ENCODE results near the gene SHKBP1.
"Not testable (repeated sequence)": the region's sequence is repeated elsewhere in the genome, so short reads cannot be mapped to it uniquely, and the experiment has no call there.

The SHKBP1 gene

GRCh38 chr19:40576585-40577451, at the start of gene SHKBP1:
Gene SHKBP1 (plus strand): TSS chr19:40576873. CDS start chr19:40576900, 27 bp downstream.
- peak; percentile 85 for DNase-seq

- no peak for DNase-seq
Observed at GRCh38 chr19:40528078-40528477, 48.6 kb upstream of the SHKBP1 start.

DNA sequence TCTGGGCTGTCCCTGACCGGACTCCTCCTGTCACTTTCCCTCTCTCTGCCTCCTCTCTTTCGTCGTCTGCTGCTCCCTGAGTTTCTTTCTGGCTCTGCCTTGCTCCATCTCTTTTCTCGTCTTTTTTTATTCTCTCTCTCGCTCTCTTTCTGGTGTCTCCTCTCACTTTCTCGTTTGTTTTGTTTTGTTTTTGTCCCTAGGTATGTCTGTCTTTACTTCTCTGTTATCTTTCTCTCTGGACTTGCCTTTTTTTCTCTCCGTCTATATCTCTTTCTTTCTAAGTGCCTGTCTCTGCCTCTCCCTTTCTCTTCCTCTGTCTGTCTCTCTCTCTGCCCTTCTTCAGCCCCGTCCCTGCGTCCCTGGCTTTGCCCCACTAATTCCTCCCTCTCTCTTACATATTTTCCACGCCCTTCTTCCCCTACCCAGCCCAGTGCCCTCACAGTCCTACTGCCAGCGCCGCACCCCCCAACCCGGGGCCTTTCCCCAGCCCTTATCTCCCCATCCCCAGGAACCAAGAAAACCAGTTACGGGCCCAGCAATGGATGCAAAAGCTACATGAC, 48.1 kb upstream of the SHKBP1 start:
- DNase-seq: no peak

DNA sequence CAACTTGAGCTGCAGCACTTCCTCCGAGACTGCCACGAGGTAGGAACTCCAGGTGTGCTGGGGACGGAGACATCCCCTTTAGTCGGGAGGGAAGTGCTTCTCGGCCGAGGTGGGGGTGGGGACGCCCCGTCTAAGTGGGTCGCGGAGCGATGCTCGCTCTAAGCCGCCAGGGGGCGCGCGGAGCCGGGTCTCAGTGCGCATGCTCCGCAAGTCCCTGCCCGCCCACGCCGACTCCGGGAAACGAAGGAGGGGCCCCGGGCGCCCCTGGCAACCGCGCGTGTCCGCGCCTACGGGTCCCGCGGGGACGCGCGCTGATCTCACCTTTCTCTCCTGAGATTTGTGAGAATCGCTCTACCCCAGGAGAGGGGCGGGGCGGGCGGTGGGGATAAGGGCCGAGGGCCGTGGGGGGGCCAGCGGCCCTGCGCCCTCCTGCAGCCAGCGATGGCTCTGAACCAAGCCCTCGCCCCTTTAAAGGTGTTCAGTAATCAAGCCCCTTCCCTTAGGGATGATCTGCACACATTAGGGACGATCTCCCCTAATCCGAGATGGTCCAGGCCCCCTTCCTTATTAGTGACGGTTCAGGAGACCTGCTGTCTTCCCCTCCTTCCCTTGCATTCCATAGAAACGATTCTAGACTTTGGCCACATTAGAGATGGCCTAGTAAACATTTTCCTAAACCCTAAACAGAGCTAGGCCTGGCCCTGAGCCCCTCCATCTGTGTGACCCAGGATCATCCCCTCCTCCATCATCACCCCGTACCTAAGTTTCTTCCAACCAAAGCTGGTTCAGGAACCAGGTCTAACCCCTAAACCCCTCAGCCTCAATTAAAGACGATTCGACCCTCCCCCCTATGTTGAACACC, 47.3 kb upstream of the SHKBP1 start:
- peak; percentile 78 for DNase-seq

GRCh38 chr19:40530091-40530901, 46.4 kb upstream of the SHKBP1 start:
- DNase-seq: no peak

DNA sequence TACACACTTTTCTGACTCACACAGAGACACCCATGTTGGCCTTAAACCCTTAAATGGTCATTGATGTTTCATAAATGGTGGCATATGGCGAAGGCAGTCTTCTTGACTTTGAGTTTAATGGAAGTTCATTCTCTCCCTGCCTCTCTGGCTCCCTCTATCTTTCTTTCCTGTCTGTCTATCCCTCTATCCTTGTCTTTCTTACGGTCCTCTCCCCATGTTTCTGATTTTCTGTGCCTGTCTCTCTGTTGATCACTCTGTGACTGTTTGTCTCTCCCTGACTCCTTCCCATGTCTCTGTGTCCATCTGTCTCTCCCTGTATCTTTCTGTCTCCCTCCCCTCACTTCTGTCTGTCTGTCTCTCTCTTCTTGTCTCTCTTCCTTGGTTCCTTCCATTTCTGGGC, 43.2 kb upstream of the SHKBP1 start:
- DNase-seq: no peak

- DNase-seq: no peak
Observed at GRCh38 chr19:40534148-40534547, 42.5 kb upstream of the SHKBP1 start.

- DNase-seq: no peak
Observed at GRCh38 chr19:40539070-40539469, 37.6 kb upstream of the SHKBP1 start.

DNA sequence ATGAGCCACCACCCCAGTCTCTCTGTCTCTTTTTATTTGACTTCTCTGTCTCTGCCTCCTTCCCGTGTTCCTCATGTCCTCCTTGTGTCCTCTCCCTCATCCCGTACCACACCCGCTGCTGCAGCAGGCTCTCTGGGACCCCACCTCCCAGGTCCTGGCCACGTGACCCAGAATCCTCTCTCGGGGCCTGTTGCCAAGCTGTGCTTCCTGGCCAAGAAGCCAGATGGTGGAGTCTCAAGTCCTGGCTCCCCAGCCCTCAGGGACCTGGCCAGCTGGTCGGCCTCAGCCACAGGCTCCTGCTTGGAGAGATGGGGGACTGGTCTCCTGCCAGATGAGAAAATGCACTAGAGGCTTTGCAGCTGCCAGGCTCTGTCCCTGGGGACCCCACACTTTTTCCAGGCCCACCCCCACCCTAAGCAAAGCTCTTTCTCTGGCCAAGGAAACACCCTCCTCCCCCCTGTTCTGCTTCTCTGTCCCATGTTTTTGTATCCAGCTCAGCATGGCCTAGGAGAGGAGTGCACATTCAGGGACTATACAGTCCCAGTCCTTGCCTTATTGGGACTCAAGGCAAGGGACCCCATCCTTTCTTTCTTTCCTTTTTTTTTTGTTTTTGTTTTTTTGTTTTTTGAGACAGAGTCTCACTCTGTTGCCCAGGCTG, 34.3 kb upstream of the SHKBP1 start:
- DNase-seq: peak; percentile 99

- DNase-seq: no peak
Observed at GRCh38 chr19:40543029-40543597, 33.6 kb upstream of the SHKBP1 start.

GRCh38 chr19:40546153-40546841, 30.4 kb upstream of the SHKBP1 start:
- not testable (repeated sequence) for DNase-seq

- not testable (repeated sequence) for DNase-seq
Observed at GRCh38 chr19:40547190-40547589, 29.5 kb upstream of the SHKBP1 start.

- DNase-seq: peak; percentile 34
Observed at GRCh38 chr19:40547836-40548235, 28.8 kb upstream of the SHKBP1 start.

DNA sequence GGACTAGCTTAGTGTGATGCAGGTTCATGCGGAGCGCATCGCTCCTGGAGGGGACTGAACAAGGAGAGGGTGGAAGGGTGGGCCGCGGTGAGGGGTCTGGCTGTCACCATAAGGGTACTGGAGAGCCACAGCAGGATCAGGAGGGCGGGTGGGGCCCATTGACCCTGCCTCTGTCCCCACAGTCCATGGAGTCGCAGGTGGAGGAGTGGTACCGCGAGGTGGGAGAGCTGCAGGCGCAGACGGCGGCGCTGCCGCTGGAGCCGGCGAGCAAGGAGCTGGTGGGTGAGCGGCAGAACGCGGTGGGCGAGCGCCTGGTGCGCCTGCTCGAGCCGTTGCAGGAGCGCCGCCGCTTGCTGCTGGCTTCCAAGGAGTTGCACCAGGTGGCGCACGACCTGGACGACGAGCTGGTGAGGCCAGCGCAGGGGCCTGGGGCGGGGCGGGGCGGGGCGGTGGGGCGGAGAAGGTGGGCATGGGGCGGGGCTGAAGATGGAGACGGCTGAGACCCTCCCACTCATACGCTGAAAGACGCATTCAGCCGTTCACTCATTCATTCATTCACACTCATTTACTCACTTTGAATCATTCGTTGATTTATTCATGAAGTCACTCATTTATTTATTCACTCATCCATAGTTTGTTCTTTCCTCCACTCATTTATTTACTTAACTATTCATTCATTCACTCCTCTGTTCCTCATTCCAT, 27.5 kb upstream of the SHKBP1 start:
- no peak for DNase-seq

- DNase-seq: no peak
Observed at GRCh38 chr19:40550951-40551350, 25.7 kb upstream of the SHKBP1 start.

DNA sequence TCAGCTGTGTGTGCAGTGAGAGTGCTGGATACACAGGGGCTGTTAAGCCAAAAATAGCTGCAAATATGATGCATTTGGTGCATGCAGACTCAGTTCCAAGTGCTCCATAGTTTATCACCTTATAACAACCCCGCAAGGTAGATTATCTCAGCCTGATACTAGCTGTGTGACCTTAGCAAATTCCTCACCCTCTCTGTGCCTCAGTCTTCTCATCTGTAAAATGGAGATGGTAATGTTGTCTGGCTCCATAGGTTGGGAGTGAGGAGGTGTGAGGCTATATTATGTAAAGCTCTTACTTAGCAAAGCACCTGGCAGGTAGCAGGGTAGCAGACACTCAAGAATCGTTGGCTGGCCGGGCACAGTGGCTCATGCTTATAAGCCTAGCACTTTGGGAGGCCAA, 23.8 kb upstream of the SHKBP1 start:
- DNase-seq: no peak

DNA sequence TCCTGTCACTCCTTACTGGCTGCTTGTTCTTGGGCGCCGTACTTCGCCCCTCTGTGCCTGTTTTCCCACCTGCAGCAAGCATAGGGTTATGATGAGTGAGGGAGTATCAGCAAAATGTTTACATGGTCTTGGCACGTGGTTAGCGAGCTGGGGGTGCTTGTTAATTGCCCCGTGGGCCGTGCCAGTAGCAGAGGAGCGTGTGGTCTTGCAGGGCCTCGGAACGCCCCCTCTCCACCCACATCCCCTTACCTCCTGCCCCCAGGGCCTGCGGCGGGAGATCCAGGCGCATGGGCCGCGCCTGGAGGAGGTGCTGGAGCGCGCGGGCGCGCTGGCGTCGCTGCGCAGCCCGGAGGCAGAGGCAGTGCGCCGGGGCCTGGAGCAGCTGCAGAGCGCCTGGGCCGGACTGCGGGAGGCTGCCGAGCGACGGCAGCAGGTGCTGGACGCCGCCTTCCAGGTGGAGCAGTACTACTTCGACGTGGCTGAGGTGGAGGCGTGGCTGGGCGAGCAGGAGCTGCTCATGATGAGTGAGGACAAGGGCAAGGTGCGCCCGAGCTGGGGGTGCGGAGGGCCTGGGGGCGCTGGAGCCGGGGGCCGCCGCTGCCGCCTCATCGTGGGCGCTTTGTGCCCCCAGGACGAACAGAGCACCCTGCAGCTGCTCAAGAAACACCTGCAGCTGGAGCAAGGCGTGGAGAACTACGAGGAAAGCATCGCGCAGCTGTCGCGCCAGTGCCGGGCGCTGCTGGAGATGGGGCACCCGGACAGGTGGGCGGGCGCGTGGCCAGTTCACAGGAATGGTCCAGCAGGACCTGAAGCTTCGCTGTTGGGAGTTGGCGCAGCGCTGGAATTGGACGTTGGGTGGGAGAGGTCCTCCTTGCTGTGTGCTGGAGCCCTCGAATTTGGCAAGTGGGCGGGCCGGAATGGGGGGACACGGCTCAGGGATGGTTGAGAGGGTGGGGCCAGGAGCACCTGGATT, 22.5 kb upstream of the SHKBP1 start:
- DNase-seq: no peak

DNA sequence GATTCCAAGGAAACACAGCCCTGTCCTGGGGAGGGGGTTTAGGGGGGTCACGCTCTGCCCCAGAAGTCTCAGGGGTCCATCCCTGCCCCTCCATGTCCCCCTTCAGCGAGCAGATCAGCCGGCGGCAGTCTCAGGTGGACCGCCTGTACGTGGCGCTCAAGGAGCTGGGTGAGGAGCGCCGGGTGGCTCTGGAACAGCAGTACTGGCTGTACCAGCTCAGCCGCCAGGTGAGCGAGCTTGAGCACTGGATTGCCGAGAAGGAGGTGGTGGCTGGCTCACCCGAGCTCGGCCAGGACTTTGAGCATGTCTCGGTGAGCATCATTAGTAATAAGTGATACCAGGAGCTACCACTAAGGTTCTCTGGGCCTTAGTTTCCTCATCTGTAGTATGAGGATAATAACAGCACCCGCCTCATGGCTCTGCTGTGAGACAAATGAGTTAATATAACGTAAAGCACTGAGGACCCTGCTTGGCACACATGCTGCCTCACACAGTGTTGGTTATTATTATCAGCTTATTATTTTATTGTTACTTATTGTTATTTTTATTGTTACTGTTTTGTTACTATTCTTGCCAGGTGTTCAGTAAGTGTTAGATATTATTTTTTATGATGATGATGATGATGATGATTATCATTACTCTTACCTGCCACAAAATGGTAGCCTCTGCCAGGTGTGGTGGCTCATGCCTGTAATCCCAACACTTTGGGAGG, 20.5 kb upstream of the SHKBP1 start:
- DNase-seq: no peak
